ENCODE results near the gene PSD. TPM values are rescaled to one million over a fixed set of nuclear protein-coding genes. Genes with fewer than 3 reads are reported as not detected.

PSD gene
- total and polyA plus RNA-seq, 9 of the 15 experiments (the other 6 are each of a cell fraction or from before 2014, with no cell fraction given), result 0.11 to 1.7 (median 0.54) TPM; not detected in 2

DNA sequence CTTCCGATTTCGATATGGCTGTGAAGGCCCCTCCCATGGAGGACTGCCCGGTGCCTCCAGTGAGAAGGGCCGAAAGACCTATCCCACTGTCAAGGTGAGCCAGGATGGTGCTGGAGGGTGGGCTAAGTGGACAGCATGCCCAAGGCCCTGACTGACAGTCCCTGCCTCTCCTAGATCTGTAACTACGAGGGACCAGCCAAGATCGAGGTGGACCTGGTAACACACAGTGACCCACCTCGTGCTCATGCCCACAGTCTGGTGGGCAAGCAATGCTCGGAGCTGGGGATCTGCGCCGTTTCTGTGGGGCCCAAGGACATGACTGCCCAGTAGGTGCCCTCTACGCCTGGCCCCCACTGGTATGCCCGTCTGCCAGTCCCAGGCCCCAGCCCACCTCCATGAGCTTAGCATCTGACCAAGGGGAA, 21.8 kb downstream of the PSD start:
- Histone ChIP-seq H3K9ac (ENCODE audit: insufficient read depth in 1 of 2, low read depth in 2 of 2, low read length in 2 of 2) (peak overlapping the region; percentile 65 to 90; a peak in 3 of 4 replicates), H3K9me3 (replicated peaks; ENCODE audit: control insufficient read depth, insufficient read depth, low read depth, low read length) (no peaks in the 10 kb centered on the region), H3K36me3 (ENCODE audit: control insufficient read depth, insufficient read depth, low read length) (peaks cover 16% of the 10 kb centered on the region; the same call in 1 of the 3 replicates), H3K4me1 (replicated peaks in 1 of 2; ENCODE audit: control insufficient read depth in 2 of 2, insufficient read depth in 2 of 2, low read length in 2 of 2) (peaks cover 14 to 54% of the 10 kb centered on the region in 2 experiments; a peak in 4 of 5 replicates), H3K4me2 (ENCODE audit: insufficient read depth, low read length) (peak overlapping the region; percentile 11), H4K20me1 (replicated peaks; ENCODE audit: control insufficient read depth, insufficient read depth, low read length) (no peaks in the 10 kb centered on the region), H3K9me1 (ENCODE audit: control insufficient read depth, insufficient read depth, low read length) (no peaks in the 10 kb centered on the region), H3K27ac (ENCODE audit: extremely low read depth, low read depth, low read length) (no peak overlapping the region), H3K4me3 (no peak overlapping the region), H3K27me3 (ENCODE audit: control insufficient read depth in 2 of 2, insufficient read depth in 2 of 2, low read length in 2 of 2) (no peaks in the 10 kb centered on the region), H3K79me2 (ENCODE audit: control insufficient read depth, insufficient read depth, low read length) (peaks cover 7% of the 10 kb centered on the region; the same call in 1 of the 3 replicates), H2AFZ (ENCODE audit: low read depth, low read length) (no peak overlapping the region)
- FAIRE-seq, result no peak
- ATAC-seq, result no peak
- no TSS peak for BruUV-seq (replicated peaks)
- ChIA-PET POLR2A (interaction anchor here (0.7 to 1.3 kb wide), 2 partner anchors 11 to 232 kb away, joined by 3 read pairs; no protein-coding TSS in a partner anchor), CTCF (ENCODE audit: low intra/inter-chr PET ratio) (interaction anchor here (0.7 kb wide), 1 partner anchor 13 kb away, joined by 4 read pairs; no protein-coding TSS in a partner anchor)
- WGBS (ENCODE audit: insufficient coverage, low coverage, missing lambda C conversion rate), result 85% methylated on average over 12 of the region's 12 CpGs
- TF ChIP-seq, protein P1, sequence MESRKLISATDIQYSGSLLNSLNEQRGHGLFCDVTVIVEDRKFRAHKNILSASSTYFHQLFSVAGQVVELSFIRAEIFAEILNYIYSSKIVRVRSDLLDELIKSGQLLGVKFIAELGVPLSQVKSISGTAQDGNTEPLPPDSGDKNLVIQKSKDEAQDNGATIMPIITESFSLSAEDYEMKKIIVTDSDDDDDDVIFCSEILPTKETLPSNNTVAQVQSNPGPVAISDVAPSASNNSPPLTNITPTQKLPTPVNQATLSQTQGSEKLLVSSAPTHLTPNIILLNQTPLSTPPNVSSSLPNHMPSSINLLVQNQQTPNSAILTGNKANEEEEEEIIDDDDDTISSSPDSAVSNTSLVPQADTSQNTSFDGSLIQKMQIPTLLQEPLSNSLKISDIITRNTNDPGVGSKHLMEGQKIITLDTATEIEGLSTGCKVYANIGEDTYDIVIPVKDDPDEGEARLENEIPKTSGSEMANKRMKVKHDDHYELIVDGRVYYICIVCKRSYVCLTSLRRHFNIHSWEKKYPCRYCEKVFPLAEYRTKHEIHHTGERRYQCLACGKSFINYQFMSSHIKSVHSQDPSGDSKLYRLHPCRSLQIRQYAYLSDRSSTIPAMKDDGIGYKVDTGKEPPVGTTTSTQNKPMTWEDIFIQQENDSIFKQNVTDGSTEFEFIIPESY (CRISPR knock-in tag; IDR thresholded peaks at IDR 0.05), result no peak
- TF ChIP-seq GATA2 (CRISPR knock-in tag; IDR thresholded peaks at IDR 0.05) (no peak), ARNT (IDR thresholded peaks at IDR 0.05) (no peak), JUN (IDR thresholded peaks at IDR 0.05; ENCODE audit: borderline replicate concordance, low read depth, low read length) (no peak), JUN (CRISPR knock-in tag; IDR thresholded peaks at IDR 0.05; ENCODE audit: borderline replicate concordance) (no peak), BRF1 (IDR thresholded peaks at IDR 0.05; ENCODE audit: borderline replicate concordance, extremely low read depth, insufficient read length) (no peak)
- TF ChIP-seq, protein P2, sequence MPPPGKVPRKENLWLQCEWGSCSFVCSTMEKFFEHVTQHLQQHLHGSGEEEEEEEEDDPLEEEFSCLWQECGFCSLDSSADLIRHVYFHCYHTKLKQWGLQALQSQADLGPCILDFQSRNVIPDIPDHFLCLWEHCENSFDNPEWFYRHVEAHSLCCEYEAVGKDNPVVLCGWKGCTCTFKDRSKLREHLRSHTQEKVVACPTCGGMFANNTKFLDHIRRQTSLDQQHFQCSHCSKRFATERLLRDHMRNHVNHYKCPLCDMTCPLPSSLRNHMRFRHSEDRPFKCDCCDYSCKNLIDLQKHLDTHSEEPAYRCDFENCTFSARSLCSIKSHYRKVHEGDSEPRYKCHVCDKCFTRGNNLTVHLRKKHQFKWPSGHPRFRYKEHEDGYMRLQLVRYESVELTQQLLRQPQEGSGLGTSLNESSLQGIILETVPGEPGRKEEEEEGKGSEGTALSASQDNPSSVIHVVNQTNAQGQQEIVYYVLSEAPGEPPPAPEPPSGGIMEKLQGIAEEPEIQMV (tag; conservative IDR thresholded peaks at IDR 0.05; ENCODE audit: low read depth), result no peak
- no peak for DNase-seq (ENCODE audit: extremely low read depth in 1 of 4, low spot score in 3 of 4)
- in situ Hi-C loops (cut with MboI) (loop anchor here (25.0 kb wide), 1 partner anchor 191 kb away; no protein-coding TSS in a partner anchor), intact Hi-C loops (cut with micrococcal nuclease) (loop anchor here (5.0 kb wide), 1 partner anchor 229 kb away; no protein-coding TSS in a partner anchor)
